ENCODE measurements around the gene PAK5.

PAK5 gene

DNA sequence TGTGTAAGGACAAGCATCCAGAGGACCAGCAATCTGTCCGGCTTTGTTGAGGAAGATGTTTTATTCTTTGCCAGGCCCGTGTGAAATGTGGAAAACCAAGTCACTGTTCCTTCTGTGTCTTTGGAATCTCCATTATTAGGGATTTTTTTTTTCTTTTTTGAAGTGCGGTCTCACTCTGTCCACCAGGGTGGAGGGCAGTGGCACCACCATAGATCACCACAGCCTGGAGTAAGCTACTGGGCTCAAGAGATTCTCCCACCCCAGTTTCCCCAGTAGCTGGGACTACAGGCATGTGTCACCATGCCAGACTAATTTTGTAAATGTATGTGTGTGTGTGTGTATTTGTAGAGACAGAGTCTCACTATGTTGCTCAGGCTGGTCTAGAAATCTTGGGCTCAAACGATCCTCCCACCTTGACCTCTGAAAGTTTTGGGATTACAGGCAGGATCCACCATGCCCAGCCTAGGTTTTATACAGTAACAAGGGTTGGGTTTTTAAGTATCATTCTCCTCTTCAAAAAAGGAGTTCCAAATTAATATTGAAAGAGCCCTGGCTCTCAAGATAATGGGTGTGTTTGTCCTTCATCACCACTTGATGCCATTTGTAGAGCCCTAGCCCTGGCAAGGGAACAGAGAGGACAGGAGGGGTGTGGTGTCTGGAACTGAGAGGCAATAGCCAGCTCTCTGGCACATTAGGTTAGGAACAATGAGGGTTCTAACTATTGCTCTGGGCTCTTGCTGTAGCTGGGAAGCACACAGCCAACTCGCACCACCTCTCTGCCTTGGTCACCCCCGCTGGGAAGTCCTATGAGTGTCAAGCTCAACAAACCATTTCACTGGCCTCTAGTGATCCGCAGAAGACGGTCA lies 321.3 kb downstream of the PAK5 start:
- no peak for DNase-seq (ENCODE audit: low spot score)

DNA sequence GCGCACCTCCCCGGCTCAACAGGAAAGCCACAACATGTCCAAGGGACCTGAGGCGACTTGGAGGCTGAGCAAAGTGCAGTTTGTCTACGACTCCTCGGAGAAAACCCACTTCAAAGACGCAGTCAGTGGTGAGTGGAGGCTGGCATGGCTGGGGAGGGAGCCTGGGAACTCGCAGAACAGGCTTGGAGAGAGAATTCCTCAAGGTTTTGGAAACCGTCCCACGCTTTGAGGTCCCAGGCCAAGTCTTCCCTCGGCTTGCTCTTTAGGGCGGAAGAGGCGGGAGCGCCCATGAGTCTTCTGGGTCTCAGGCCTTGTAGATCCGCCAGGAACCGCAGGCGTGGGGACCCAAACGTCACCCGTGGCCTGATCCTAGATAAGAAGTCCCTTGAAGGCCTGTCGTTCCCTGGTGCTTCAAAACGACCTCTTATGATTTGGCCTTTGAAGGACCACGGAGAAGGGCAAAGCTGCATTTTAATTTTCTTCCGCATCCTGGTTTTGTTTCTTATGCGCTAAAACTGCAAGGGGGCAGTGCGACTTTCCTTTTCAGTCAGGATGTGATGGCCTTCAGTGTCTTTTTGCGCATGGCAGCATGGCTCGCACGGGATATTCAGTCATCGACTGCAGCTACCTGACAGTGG lies 322.5 kb downstream of the PAK5 start:
- no peak for DNase-seq (ENCODE audit: low spot score)

DNA sequence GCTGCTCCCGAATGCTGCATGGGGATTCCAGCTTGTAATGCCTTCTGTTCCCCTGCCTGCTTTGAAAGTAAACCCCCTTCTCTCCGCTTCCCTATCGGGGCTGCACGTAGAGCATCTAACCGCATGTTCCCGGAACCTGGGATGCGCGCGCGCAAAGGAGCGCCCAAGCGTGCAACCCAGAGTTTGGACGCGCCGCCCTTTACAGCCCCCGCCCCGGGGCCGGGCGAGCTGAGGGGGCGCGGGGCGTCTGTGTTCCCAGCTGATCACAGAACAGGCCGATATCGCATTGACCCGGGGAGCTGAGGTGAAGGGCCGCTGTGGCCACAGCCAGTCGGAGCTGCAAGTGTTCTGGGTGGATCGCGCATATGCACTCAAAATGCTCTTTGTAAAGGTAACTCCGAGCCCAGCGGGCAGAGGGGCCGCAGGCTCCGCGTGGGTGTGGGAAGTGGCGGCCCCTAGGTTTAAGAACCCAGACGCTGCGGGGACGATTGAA lies 323.1 kb downstream of the PAK5 start:
- no peak for DNase-seq (ENCODE audit: low spot score)

DNA sequence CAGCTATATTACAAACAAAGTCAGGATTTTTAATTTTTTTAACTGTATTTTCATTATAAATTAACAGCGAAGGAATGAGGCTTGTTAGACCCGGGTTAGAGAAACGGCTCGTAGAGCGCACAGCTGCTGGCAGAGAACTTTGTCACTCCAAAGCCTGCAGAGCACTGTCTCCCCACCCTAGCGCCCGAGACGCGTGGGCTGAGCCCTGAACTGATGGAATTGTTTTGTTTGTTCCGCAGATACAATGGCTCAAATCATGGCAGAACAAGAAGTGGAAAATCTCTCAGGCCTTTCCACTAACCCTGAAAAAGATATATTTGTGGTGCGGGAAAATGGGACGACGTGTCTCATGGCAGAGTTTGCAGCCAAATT lies 323.7 kb downstream of the PAK5 start:
- DNase-seq (ENCODE audit: low spot score) = no peak

DNA sequence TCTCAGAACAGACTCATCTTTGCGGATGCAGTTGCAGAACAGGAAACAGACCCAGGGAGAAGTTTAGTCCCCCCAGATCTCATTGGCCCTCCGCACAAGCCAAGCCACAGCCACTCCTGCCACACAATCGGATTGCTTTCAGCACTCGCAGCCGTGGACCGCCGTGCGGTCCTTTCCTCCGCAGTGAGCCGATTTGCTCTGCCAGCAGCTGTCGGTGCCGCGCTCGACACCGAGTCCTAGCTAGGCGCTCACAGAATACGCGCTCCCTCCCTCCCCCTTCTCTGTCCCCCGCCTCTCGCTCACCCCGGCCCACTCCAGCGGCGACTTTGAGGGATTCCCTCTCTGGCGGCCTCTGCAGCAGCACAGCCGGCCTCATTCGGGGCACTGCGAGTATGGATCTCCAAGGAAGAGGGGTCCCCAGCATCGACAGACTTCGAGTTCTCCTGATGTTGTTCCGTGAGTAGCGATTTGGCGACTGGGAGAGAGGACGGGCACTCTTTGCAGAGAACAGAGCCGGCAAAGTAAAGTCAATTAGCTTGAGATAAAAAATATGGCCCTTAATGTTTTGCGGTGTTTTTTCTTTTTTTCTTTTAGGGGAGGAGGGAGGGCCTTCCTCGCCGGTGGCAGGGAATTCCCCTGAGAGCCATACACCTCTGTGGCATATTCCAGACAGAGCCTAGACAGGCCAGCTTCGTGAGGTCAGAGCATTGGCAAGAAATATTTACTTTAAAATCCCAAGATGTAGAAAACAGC lies 324.2 kb downstream of the PAK5 start, which contains the start of gene LAMP5:
Gene LAMP5, plus strand, starts transcription at position 130 of the 753 bp plus-strand sequence. Its CDS starts 263 bp downstream, at position 393.
- no peak for DNase-seq (ENCODE audit: low spot score)

DNA sequence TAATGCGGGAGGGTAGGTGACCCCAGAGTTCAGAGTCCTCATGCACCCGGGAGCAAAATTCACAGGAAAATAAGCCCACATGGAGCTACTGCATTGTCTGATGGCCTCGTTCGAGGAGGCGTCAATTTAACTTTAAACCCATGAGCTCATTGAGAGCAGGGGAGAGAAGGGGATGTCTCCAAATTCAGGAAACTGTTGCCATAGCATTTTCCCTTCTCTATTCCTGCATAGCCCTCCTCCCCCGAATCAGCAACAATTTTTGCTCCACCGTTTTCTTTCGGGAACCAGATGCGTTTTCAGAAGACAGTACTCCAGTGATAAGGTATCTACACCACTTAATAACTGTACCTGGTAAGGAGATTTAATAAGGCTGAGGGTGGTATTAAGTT lies 324.8 kb downstream of the PAK5 start:
- DNase-seq (ENCODE audit: low spot score) = no peak

DNA sequence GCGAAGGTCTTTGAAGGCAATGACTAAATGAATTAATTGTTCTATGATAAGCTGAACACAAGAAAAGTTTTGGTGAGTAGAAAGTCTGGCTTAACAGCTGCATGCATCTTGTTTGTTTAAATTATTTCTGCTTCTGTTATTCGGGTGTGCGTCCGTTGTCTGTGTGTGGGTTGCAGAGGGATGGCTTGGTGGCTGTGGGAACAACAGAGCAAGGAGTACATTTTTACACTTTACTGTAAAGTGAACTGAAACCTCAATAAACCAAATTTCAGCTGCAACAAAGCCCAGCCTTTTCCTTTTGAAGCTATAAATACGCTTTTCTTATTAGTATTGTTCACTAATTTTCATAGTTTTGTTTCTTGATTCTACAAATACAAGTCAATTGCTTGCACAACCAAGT lies 328.0 kb downstream of the PAK5 start:
- DNase-seq (ENCODE audit: low spot score) = no peak

DNA sequence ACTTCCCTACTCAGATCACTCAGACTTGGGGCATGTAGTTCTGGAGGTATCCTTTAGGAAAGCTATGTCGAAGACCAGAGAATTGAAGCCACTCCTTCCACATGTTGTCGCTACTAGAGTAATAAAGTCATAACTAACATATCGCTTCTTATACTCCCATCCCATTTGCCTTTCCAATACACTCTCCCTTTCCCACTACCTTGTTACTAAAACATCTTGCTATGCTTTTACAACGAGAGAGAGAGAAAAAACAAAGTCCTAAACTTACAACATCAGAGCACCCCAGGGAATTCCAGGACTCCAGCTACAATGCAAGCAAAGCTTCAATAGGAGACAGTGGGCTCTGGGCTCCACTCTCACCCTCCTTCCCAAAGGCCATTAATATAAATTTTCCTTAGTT lies 329.6 kb downstream of the PAK5 start:
- no peak for DNase-seq (ENCODE audit: low spot score)

DNA sequence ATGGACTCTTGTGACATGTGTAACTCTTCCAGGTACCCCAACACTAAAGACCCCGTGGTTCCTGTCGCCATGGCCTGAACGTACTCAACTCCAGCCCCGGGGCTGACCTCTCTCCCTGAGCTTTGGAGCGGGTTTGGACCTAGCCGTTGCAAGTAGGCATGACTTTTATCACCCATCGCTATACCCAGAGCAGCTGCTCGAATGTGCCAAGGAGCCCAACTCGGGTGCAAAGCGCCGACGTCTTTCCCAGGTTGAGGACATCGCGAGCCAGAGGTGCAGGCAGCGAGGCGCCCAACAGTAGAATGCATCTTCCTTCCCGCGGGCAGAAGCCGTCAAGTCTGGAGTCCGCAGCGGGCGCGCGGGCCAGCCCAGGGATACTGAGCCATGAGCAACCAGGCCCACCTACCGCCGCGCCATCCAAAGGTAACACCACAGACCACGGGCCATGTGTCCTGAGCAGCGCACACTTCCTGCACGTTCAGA lies 330.1 kb downstream of the PAK5 start:
- DNase-seq (ENCODE audit: low spot score) = no peak

DNA sequence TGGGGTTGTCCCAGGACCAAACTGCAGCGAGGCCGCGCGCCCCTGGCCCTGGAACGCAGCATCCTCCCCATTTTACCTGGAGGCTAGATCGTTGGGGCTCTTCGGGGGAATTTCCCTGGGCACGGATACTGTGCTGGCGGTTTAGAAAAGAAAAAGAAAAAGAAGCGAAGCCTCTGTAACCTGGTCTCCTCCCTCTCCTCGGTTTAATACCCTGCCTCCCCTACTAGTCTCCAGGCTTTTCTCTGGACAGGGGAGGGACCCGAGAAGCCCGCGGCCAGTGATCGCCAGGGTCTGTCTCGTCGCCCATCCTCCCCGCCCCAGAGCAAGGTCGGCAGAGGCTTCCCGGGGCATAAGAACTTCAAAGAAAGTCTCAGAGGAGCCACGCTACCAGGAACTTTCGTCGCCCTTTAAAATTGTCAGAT lies 330.6 kb downstream of the PAK5 start:
- DNase-seq (ENCODE audit: low spot score) = no peak

DNA sequence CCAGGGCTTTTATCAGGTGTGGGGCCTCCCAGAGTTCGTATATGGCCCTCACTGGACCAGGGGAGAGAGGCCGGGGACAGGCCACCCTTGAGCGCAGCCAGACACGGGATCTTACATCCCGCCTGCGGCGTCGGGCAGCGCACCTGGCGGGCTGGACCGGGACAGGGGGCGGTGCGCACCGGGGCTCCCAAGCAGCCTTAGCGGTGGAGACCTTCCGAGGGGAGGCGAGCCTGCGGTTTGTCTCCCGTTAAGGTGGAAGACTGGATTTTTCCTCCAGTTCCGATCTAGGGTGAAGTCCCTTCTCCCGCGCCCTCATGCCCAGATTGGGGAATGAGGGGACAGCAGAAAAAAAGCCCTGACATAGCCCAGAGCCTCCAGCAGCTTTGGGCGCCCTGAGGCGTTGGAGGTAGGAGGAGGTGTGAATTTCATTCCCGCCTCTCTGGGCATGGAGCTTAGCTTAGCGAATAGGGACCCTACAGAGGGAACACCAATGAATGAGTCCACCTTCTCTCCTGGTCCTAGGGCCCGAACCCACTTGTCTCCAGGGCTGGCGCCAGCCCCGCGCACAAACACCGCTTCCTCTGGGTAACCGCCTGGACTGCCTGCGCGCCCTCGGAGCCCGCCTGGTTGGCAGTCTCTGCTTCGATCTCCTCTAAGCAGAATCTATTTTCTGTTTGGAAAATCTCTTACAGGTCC lies 331.2 kb downstream of the PAK5 start:
- no peak for DNase-seq (ENCODE audit: low spot score)

DNA sequence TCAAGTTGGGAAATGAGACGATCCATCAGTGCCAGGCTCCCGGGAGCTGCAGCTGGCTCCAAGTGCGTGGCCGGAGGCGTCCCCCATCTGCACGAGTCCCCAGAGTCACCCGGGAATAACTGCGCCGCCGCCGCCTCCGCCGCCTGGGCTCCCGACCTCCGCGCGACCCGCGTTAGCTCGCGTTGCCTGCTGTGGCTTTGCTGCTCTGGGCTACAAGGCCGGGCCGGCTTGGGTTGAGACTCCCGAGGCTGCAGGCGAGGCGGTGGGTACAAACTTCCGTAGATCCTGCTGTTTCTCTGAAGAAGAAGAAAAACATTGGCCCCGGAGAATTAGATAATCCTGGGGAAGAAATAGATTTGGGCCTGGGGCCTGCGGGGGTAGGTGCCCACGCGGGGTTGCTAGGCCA lies 331.9 kb downstream of the PAK5 start:
- no peak for DNase-seq (ENCODE audit: low spot score)

DNA sequence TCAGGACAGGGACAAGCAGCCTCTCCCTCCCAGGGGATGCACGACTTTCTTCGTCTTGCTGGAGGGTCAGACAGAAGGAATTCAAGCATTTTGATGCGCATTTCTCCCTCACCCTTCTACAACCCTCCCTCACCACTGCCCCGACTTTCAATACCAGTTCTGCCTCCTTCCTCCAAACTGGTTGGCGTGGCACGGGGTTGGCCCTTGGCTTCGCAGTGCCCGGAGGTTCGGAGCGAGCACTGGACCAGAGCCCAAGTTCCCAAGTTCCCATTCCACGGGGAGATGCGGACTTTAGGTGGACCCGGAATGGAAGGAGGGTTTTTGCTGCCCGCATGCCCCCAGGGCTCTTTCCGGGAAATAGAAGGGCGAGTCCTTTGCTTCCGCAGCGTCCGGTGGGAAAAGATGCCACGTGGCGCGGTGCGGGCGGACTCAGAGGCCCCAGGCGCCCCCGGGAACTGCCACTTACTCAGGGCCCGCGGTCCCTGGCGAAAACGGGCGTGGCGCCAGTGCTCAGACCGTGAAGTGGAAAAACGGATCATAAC lies 332.5 kb downstream of the PAK5 start:
- no peak for DNase-seq (ENCODE audit: low spot score)

DNA sequence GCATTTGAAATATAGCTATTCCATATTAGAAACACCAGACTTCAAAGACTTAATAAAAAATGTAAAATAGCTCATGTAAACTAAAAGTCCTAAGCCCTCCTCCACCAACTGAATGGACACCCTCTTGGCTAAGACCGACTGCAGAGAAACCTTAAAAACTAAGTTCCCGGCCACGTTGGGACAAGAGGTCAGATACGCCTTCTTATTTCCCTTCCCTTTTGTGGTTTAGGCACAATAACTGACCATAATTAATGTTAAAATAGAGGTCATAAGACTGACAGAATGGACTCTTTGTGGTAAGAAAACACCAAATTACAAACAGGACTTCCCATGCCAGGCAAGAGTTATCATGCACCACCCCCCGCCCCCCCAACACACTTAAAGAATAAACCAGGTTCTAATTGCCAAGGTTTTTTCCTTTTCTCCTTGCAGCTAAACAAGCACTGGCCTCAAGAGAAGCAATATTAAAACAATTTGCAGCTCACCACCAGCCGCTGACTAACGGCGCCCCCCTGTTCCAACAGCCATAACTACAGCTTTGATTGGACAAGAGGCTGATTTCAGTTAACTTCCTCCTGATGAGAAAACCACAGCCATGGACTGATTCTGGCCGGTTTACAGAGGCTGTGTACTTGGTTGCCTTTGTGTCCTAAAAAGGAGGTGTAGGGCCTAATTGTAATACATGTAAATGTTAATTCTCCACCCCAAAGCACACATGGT lies 335.2 kb downstream of the PAK5 start:
- no peak for DNase-seq (ENCODE audit: low spot score)

DNA sequence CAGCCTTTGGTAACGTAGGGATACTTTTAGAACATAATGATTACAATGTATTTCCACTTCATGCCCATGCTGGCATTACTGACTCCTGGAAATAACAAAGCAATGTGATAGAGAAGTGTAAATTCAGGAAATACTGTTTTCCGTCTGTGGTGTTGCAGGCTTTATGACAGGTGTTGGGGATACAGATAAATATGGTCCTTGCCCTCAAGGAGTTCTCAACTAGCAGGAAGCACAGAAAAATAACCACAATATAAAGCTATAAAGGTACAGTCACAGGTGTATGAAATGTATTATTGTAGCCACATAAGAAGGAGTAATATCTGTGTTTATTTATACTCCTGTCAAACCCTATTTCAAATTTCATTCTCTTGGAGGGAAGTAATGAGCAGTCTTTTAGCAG lies 337.4 kb downstream of the PAK5 start:
- no peak for DNase-seq (ENCODE audit: low spot score)

DNA sequence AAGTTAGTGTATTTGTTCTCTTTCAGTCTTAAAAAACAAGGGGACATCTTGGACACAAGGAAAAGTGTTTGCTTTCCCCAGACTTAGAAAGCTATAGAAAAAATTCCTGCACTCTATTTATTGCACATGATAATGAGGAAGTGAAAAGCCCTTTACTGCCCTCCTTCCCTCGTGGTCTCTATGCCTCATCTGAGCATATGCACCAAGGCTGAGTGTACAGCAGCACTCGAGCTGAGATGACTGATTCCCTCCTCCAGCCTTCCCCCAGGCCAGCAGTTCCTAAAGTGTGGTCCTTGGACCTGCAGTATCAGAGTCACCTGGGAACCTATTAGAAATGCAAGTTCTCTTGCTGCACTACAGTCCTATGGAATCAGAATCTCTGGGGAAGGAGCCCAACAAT lies 338.8 kb downstream of the PAK5 start:
- no peak for DNase-seq (ENCODE audit: low spot score)

DNA sequence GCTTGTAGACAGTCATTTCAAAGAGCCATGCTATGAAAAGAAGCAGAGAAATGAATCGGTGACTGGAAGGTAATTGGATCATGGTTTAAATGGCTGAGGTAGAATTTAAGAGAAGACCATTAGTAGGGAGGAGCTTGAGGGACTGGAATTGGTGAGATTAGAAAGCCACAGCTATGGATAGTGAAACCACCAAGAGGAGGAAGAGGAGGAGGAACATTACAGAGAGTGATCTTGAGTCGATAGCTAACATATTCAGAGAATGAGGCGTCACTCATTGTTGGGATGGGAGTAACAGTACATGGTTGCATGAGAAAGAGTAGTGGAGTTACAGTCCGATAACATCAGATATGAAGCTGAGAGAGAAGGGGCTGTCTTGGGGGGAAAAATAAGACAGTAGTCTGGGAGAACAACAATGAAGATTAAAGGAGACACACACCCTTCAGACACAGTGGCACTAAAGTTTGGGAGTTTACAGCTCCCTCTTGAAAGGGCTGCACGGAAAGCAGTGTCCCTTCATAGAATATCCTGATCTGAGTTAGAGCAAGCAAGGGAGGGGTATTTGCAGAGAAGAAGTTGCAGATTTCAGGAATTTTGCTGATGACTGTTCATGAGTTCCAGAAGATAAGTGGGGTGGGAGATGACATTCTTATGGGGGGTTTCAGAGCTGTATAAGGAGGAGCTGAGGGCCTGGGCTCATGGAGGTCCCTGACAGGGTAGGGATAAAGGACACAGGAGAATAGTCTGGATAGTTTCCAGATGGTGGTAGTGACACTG lies 339.6 kb downstream of the PAK5 start:
- DNase-seq (ENCODE audit: low spot score) = no peak

DNA sequence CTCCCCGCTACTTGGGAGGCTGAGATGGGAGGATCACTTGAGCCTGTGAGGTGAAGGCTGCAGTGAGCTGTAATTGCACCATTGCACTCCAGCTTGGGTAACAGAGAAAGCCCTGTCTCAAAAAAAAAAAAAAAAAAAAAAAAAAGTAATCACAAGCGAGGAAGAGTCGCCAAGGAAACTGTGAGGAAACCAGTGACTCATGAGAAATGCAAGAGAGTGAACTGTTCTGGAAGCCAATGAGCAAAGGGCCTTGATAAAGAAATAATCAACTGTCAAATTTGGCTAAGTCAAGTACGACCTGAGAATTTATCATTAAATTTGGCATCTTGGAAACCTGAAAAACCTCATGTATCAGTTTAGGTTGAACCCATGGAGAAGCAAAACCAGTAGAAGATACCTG lies 340.6 kb downstream of the PAK5 start:
- no peak for DNase-seq (ENCODE audit: low spot score)

DNA sequence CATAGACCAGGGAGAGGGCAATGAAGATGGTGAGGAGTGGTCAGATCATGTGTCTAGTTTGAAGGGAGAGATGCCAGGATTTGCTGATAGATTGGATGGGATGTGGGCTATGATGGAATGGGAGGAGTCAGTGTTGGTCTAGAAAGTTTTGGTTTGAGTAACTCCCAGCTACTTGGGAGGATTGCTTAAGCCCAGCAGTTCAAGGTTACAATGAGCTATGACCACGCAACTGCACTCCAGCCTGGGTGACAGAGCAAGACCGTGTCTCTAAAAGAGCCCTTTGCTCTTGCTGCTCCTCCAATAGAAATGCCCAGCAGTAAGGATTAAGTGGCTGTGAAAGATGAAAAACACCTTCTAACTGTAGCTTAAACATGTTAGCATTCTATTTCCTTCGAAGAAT lies 342.7 kb downstream of the PAK5 start:
- no peak for DNase-seq (ENCODE audit: low spot score)

DNA sequence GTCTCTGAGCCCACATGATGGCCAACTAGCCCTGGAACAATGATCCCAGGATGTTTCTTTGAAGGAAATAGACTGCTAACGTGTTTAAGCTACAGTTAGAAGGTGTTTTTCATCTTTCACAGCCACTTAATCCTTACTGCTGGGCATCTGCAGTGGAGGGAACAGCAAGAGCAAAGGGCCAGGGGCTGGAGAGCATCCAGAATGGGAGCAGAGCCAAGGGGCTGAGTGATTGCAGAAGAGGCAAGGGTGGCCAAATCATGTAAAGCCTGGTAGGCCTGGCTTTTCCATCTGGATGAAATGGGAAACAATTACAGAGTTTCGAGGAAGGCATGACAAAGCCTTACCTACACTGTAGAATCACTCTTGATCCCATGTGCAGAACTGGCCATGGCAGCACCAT lies 343.2 kb downstream of the PAK5 start:
- no peak for DNase-seq (ENCODE audit: low spot score)
